Stimulated activated CD4-positive, alpha-beta T cell treated with anti-CD3 and anti-CD28 coated beads, Interleukin-1b, Interleukin-23, amount 100 ng/mL, for 24 hours (primary cell): ENCODE measurements around the gene BOK.
"Not testable (repeated sequence)": the region's sequence is repeated elsewhere in the genome, so short reads cannot be mapped to it uniquely, and the experiment has no call there.

Experiments
- DNase-seq, 4 experiments: peaks; one replicate each; pipeline ENCODE4 v3.0.0-alpha.2; 2020; ENCODE audit warnings: low read depth in 4 of 4, low spot score in 1 of 4

Gene BOK

GRCh38 chr2:241571821-241572620 lies 13.5 kb downstream of the BOK start:
- DNase-seq = no peak

GRCh38 chr2:241572915-241573651 lies 14.5 kb downstream of the BOK start:
- not testable (repeated sequence) for DNase-seq

- no peak for DNase-seq
Observed at GRCh38 chr2:241573741-241574140, 15.2 kb downstream of the BOK start.

GRCh38 chr2:241574911-241575623 lies 16.5 kb downstream of the BOK start:
- DNase-seq = no peak

- no peak for DNase-seq
Observed at GRCh38 chr2:241575624-241576292, 17.2 kb downstream of the BOK start.

- no peak for DNase-seq
Observed at GRCh38 chr2:241576293-241576654, 17.7 kb downstream of the BOK start.

GRCh38 chr2:241577413-241578122 lies 19.0 kb downstream of the BOK start:
- no peak for DNase-seq

- DNase-seq = no peak
Observed at GRCh38 chr2:241579281-241579680, 20.7 kb downstream of the BOK start.

- DNase-seq = no peak
Observed at GRCh38 chr2:241582328-241582727, 23.8 kb downstream of the BOK start.

- no peak for DNase-seq
Observed at GRCh38 chr2:241582806-241583205, 24.3 kb downstream of the BOK start.

GRCh38 chr2:241584436-241584835 lies 25.9 kb downstream of the BOK start:
- DNase-seq = no peak

GRCh38 chr2:241586564-241587264 lies 28.2 kb downstream of the BOK start:
- DNase-seq = no peak

- not testable (repeated sequence) for DNase-seq
Observed at GRCh38 chr2:241589863-241590262, 31.3 kb downstream of the BOK start.

GRCh38 chr2:241590496-241591455 lies 32.2 kb downstream of the BOK start:
- DNase-seq = not testable (repeated sequence)

GRCh38 chr2:241592126-241592845 lies 33.7 kb downstream of the BOK start:
- DNase-seq = no peak

GRCh38 chr2:241593271-241593670 lies 34.7 kb downstream of the BOK start:
- no peak for DNase-seq

- DNase-seq = no peak
Observed at GRCh38 chr2:241595600-241596140, 37.1 kb downstream of the BOK start.

- DNase-seq = no peak
Observed at GRCh38 chr2:241597561-241597960, 39.0 kb downstream of the BOK start.
